Ascending aorta (tissue), 2 donors: ENCODE results near the gene SH2D4B. TPM values are rescaled to one million over a fixed set of nuclear protein-coding genes. Genes with fewer than 3 reads are reported as not detected.

ENCODE experiments used
- DNase-seq, 2 donors: peaks; one replicate each; pipeline ENCODE4 v3.0.0-alpha.2; 2019; ENCODE audit warnings: low spot score in 2 of 2
- H3K27ac ChIP-seq, 2 donors: fragments of 200-600 bp; sonication (generic); one replicate each; pipeline ENCODE4 v1.5.1; 2016 to 2017; ENCODE audit warnings: mild to moderate bottlenecking in 1 of 2
- H3K27me3 ChIP-seq: fragments of 200-600 bp; sonication (generic); one replicate; pipeline ENCODE4 v1.5.1; 2017
- H3K36me3 ChIP-seq, 2 donors: fragments of 200-600 bp; sonication (generic); one replicate each; pipeline ENCODE4 v1.5.1; 2016
- H3K4me1 ChIP-seq, 2 donors: fragments of 200-600 bp; sonication (generic); one replicate each; pipeline ENCODE4 v1.5.1; 2016 to 2017; ENCODE audit warnings: mild to moderate bottlenecking in 1 of 2
- H3K4me3 ChIP-seq, 2 donors: fragments of 200-600 bp; sonication (generic); one replicate each; pipeline ENCODE4 v1.5.1; 2016 to 2017; ENCODE audit warnings: mild to moderate bottlenecking in 1 of 2
- H3K9me3 ChIP-seq, 2 donors: fragments of 200-600 bp; sonication (generic); one replicate each; pipeline ENCODE4 v1.5.1; 2016
- CTCF ChIP-seq, 3 experiments: fragments of 200-600 bp in 2 of 3; fragments of 450-650 bp in 1 of 3; sonication (generic) in 2 of 3; IDR thresholded peaks; one replicate each; pipeline ENCODE4 v1.5.1; 2016 to 2019; ENCODE audit warnings: antibody characterized with exemption in 3 of 3, mild to moderate bottlenecking in 1 of 3, moderate library complexity in 1 of 3
- intact Hi-C: fragments of 100-400 bp; cut with DNase I; formaldehyde crosslinking; loops from one replicate; pipeline ENCODE4 v1.15.1; 2023
- total RNA-seq: library from RNA; depleted of rRNA; stranded (reverse); fragments of >200 nt; gene quantifications from one replicate; pipeline ENCODE4 v1.1.0, GENCODE V29; 2016

Gene SH2D4B
- total RNA-seq, 1 donor from 2014 or later, result not detected

GRCh38 chr10:80579181-80579763, 41.6 kb downstream of the SH2D4B start:
- intact Hi-C loops, result no loop called here
- Histone ChIP-seq H3K4me3 (no peak overlapping the region), H3K36me3 (no peaks in the 10 kb centered on the region), H3K4me1 (no peaks in the 10 kb centered on the region), H3K9me3 (peaks cover 3 to 6% of the 10 kb centered on the region in 2 donors), H3K27ac (no peak overlapping the region), H3K27me3 (no peaks in the 10 kb centered on the region)
- no peak for DNase-seq
- TF ChIP-seq CTCF (IDR thresholded peaks at IDR 0.05), result no peak

- Histone ChIP-seq H3K9me3 (peaks cover 3 to 6% of the 10 kb centered on the region in 2 donors), H3K27ac (no peak overlapping the region), H3K36me3 (no peaks in the 10 kb centered on the region), H3K4me1 (no peaks in the 10 kb centered on the region), H3K27me3 (no peaks in the 10 kb centered on the region), H3K4me3 (no peak overlapping the region)
- TF ChIP-seq CTCF (IDR thresholded peaks at IDR 0.05), result no peak
- no peak for DNase-seq
- intact Hi-C loops, result no loop called here
Measured at GRCh38 chr10:80579849-80580637, 42.3 kb downstream of the SH2D4B start.

GRCh38 chr10:80580638-80581468, 43.2 kb downstream of the SH2D4B start:
- intact Hi-C loops, result no loop called here
- no peak for TF ChIP-seq CTCF (IDR thresholded peaks at IDR 0.05)

GRCh38 chr10:80581469-80581835, 43.8 kb downstream of the SH2D4B start:
- H3K36me3 ChIP-seq, result no peaks in the 10 kb centered on the region
- intact Hi-C loops, result no loop called here
- no peak overlapping the region for H3K4me3 ChIP-seq
- no peak overlapping the region for H3K27ac ChIP-seq
- DNase-seq, result no peak
- H3K4me1 ChIP-seq, result no peaks in the 10 kb centered on the region
- peaks cover 3 to 6% of the 10 kb centered on the region in 2 donors for H3K9me3 ChIP-seq
- no peak for TF ChIP-seq CTCF (IDR thresholded peaks at IDR 0.05)
- no peaks in the 10 kb centered on the region for H3K27me3 ChIP-seq

More at GRCh38 chr10:80580638-80581468, 43.2 kb downstream of the SH2D4B start:
- Histone ChIP-seq H3K36me3 (no peaks in the 10 kb centered on the region), H3K9me3 (peaks cover 3 to 6% of the 10 kb centered on the region in 2 donors), H3K4me3 (no peak overlapping the region), H3K27ac (no peak overlapping the region), H3K27me3 (no peaks in the 10 kb centered on the region), H3K4me1 (no peaks in the 10 kb centered on the region)
- no peak for DNase-seq

GRCh38 chr10:80582286-80582960, 44.7 kb downstream of the SH2D4B start:
- DNase-seq, result no peak

More at GRCh38 chr10:80582286-80582960, 44.7 kb downstream of the SH2D4B start:
- Histone ChIP-seq H3K27me3 (no peaks in the 10 kb centered on the region), H3K4me1 (no peaks in the 10 kb centered on the region), H3K4me3 (no peak overlapping the region), H3K9me3 (no peaks in the 10 kb centered on the region), H3K27ac (no peak overlapping the region), H3K36me3 (no peaks in the 10 kb centered on the region)
- no peak for TF ChIP-seq CTCF (IDR thresholded peaks at IDR 0.05)
- intact Hi-C loops, result no loop called here
